ENCODE data around the gene IQGAP2.

The IQGAP2 gene

GRCh38 chr5:76439201-76439600 is 36.1 kb downstream of the IQGAP2 start:
- Mint-ChIP-seq H3K36me3 (peaks cover 41% of the 10 kb centered on the region), H3K27ac (no peak overlapping the region), H3K4me3 (no peak overlapping the region), H3K9me3 (peaks cover 27% of the 10 kb centered on the region), H3K4me1 (no peaks in the 10 kb centered on the region), H3K27me3 (no peaks in the 10 kb centered on the region)
- DNase-seq = no peak
- CTCF ChIA-PET = no interaction called here

DNA sequence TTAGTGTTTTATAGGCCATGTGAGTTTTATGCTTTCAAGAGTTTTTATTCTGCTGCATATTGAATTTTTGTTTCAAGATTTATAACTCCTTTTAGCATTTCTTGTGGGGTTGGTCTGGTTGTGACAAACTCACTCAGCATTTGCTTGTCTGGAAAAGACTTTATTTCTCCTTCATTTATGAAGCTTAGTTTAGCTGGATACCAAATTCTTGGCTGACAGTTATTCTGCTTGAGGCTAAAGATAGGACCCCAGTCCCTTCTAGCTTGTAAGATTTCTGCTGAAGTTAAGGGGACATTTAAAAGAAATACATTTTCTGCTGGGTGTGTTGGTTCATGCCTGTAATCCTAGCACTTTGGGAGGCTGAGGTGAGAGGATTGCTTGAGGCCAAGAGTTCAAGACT is 36.8 kb downstream of the IQGAP2 start:
- Mint-ChIP-seq H3K9me3 (peaks cover 27% of the 10 kb centered on the region), H3K36me3 (peaks cover 42% of the 10 kb centered on the region), H3K4me1 (no peaks in the 10 kb centered on the region), H3K27ac (no peak overlapping the region), H3K4me3 (no peak overlapping the region), H3K27me3 (no peaks in the 10 kb centered on the region)
- CTCF ChIA-PET = no interaction called here
- DNase-seq = no peak

DNA sequence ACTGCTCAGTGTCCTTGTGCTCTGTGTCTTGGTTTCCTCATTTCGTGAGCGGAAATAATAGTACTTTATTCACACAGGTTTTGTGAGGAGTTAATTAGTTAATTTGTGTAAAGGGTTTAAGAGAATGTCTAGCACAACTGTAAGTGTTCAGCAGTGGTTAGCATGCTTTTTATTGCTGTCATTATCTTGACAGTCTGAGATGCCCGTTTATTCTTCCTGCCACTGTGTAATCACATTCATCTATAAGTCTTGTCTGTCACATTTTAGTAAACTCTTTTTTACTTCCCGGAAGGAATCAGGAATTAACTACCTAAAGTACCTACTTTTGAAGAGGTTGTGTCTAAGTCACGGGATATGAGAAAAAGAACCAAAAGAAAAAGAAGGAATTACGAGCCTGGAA is 38.0 kb downstream of the IQGAP2 start:
- peaks cover 47% of the 10 kb centered on the region for H3K36me3 Mint-ChIP-seq
- no peak for DNase-seq
- CTCF ChIA-PET = no interaction called here
- H3K9me3 Mint-ChIP-seq = peaks cover 22% of the 10 kb centered on the region
- H3K4me1 Mint-ChIP-seq = no peaks in the 10 kb centered on the region
- no peak overlapping the region for H3K27ac Mint-ChIP-seq
- no peak overlapping the region for H3K4me3 Mint-ChIP-seq
- H3K27me3 Mint-ChIP-seq = no peaks in the 10 kb centered on the region

GRCh38 chr5:76441890-76442673 is 39.0 kb downstream of the IQGAP2 start:
- H3K27me3 Mint-ChIP-seq = no peaks in the 10 kb centered on the region
- H3K27ac Mint-ChIP-seq = no peak overlapping the region
- no peak overlapping the region for H3K4me3 Mint-ChIP-seq
- DNase-seq = no peak
- CTCF ChIA-PET = no interaction called here
- peaks cover 47% of the 10 kb centered on the region for H3K36me3 Mint-ChIP-seq
- H3K4me1 Mint-ChIP-seq = no peaks in the 10 kb centered on the region
- peaks cover 22% of the 10 kb centered on the region for H3K9me3 Mint-ChIP-seq

DNA sequence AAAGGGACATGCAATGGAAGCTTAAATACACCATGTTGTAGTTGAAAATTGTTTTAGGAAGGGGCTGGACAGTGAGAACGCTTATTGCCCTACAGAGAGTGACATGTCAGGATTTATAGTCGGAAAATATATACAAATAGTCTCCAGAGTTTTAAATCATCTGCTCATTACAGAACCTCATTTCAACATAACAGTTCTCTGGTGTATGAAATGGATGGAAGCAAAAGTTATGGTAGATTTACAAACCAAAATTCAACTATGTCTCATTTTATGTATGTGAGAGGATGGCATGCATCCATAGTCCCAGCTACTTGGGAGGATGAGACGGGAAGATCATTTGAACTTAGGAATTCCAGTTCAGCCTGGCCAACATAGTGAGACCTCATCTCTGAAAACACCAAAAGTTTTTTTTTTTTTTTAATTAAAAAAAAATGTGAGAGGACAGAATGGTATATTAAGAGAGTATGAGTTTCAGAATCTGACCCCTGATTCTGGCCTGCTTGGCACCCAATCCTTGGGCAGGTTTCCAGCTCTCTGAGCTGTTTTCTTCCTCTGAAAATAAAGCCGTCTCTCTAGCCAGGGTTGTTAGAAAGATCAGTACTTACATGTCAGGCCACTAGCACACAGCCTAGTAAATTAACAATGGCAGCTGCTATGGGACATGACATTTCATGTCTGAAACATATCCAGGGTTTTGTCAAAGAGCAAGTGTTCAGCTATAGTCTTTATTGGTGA is 40.1 kb downstream of the IQGAP2 start:
- H3K4me1 Mint-ChIP-seq = no peaks in the 10 kb centered on the region

DNA sequence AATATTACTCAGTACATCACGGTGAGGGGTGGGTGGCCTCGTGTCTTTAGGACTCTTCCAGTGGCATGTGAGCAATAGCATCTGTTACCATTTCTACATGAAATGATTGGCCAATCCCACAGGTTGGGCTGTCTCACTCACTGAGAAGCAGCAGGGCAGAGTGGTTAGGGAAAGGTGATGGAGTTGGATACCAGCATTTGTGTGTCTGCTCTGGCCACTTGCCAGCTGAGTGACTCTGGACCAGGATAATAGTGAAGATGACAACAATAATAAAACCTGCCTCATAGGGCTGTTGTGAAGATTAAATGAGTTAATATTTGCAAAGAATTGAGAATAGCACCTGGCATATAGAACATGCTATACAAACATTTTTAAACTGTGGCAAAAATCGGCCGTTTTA is 42.0 kb downstream of the IQGAP2 start:
- DNase-seq = no peak
- Mint-ChIP-seq H3K4me1 (peaks cover 12% of the 10 kb centered on the region), H3K36me3 (peaks cover 46% of the 10 kb centered on the region), H3K27ac (no peak overlapping the region), H3K4me3 (no peak overlapping the region), H3K27me3 (no peaks in the 10 kb centered on the region), H3K9me3 (peaks cover 2% of the 10 kb centered on the region)
- CTCF ChIA-PET = no interaction called here

More for the DNA sequence above, 40.1 kb downstream of the IQGAP2 start:
- H3K36me3 Mint-ChIP-seq = peaks cover 49% of the 10 kb centered on the region
- H3K4me3 Mint-ChIP-seq = no peak overlapping the region
- peaks cover 15% of the 10 kb centered on the region for H3K9me3 Mint-ChIP-seq
- DNase-seq = no peak
- H3K27me3 Mint-ChIP-seq = no peaks in the 10 kb centered on the region
- CTCF ChIA-PET = no interaction called here
- no peak overlapping the region for H3K27ac Mint-ChIP-seq

- peaks cover 45% of the 10 kb centered on the region for H3K36me3 Mint-ChIP-seq
- H3K4me3 Mint-ChIP-seq = no peak overlapping the region
- no peaks in the 10 kb centered on the region for H3K9me3 Mint-ChIP-seq
Observed at GRCh38 chr5:76445830-76446229, 42.7 kb downstream of the IQGAP2 start.

DNA sequence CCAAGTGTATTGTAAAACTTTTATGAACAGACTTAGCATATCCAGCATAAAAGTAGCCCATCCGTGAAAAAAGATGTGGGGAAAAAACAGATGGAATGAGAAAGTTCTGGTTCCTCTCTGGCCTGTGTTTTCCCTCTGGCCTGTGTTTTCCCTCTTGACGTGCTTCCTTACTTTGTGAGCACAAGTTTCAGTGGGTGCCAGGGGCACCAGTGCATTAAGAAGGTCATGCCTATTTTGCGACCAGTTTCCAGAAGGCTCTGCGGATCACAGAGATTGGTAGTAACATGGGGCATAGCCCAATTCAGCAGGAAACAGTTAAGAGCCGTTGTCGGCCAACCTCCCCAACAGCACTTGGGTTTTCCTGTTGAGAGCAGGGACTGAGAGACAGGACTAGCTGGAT is 43.7 kb downstream of the IQGAP2 start:
- no peak for DNase-seq
- Mint-ChIP-seq H3K27me3 (no peaks in the 10 kb centered on the region), H3K36me3 (peaks cover 44% of the 10 kb centered on the region), H3K4me3 (no peak overlapping the region), H3K4me1 (peaks cover 26% of the 10 kb centered on the region), H3K27ac (no peak overlapping the region), H3K9me3 (no peaks in the 10 kb centered on the region)
- CTCF ChIA-PET = no interaction called here

More at GRCh38 chr5:76445830-76446229, 42.7 kb downstream of the IQGAP2 start:
- Mint-ChIP-seq H3K27ac (no peak overlapping the region), H3K4me1 (peaks cover 19% of the 10 kb centered on the region), H3K27me3 (no peaks in the 10 kb centered on the region)
- DNase-seq = no peak
- CTCF ChIA-PET = no interaction called here

- CTCF ChIA-PET = interaction anchor here (0.7 to 0.9 kb wide), 2 partner anchors 72 to 1421 kb away, joined by 3 to 4 read pairs; no protein-coding TSS in a partner anchor
- H3K9me3 Mint-ChIP-seq = peaks cover 2% of the 10 kb centered on the region
- H3K27ac Mint-ChIP-seq = no peak overlapping the region
- H3K4me3 Mint-ChIP-seq = no peak overlapping the region
- no peaks in the 10 kb centered on the region for H3K27me3 Mint-ChIP-seq
- peaks cover 41% of the 10 kb centered on the region for H3K36me3 Mint-ChIP-seq
- DNase-seq = no peak
- H3K4me1 Mint-ChIP-seq = peaks cover 26% of the 10 kb centered on the region
Observed at GRCh38 chr5:76449606-76450005, 46.5 kb downstream of the IQGAP2 start.

GRCh38 chr5:76450054-76450453 is 47.0 kb downstream of the IQGAP2 start:
- Mint-ChIP-seq H3K9me3 (peaks cover 2% of the 10 kb centered on the region), H3K4me3 (no peak overlapping the region), H3K36me3 (peaks cover 38% of the 10 kb centered on the region), H3K27ac (peak overlapping the region; percentile 15), H3K27me3 (no peaks in the 10 kb centered on the region), H3K4me1 (peaks cover 26% of the 10 kb centered on the region)
- CTCF ChIA-PET = interaction anchor here (0.7 to 0.9 kb wide), 2 partner anchors 72 to 1422 kb away, joined by 3 to 4 read pairs; no protein-coding TSS in a partner anchor
- DNase-seq = no peak

- H3K27me3 Mint-ChIP-seq = no peaks in the 10 kb centered on the region
- H3K36me3 Mint-ChIP-seq = peaks cover 39% of the 10 kb centered on the region
- peaks cover 31% of the 10 kb centered on the region for H3K4me1 Mint-ChIP-seq
- no peak for DNase-seq
- CTCF ChIA-PET = no interaction called here
- H3K27ac Mint-ChIP-seq = peak overlapping the region; percentile 17
- H3K4me3 Mint-ChIP-seq = no peak overlapping the region
- peaks cover 2% of the 10 kb centered on the region for H3K9me3 Mint-ChIP-seq
Observed at GRCh38 chr5:76451031-76451701, 48.1 kb downstream of the IQGAP2 start.

GRCh38 chr5:76455531-76456133 is 52.5 kb downstream of the IQGAP2 start:
- no peak for DNase-seq
- no peak overlapping the region for H3K4me3 Mint-ChIP-seq
- no peak overlapping the region for H3K27ac Mint-ChIP-seq
- peaks cover 2% of the 10 kb centered on the region for H3K9me3 Mint-ChIP-seq
- H3K4me1 Mint-ChIP-seq = peaks cover 29% of the 10 kb centered on the region
- peaks cover 28% of the 10 kb centered on the region for H3K36me3 Mint-ChIP-seq
- CTCF ChIA-PET = no interaction called here
- H3K27me3 Mint-ChIP-seq = no peaks in the 10 kb centered on the region

- Mint-ChIP-seq H3K36me3 (peaks cover 25% of the 10 kb centered on the region), H3K9me3 (peaks cover 2% of the 10 kb centered on the region), H3K4me1 (peaks cover 23% of the 10 kb centered on the region), H3K27ac (no peak overlapping the region), H3K27me3 (no peaks in the 10 kb centered on the region), H3K4me3 (no peak overlapping the region)
- DNase-seq = no peak
- CTCF ChIA-PET = no interaction called here
Observed at GRCh38 chr5:76456258-76456657, 53.2 kb downstream of the IQGAP2 start.

Measured in activated naive CD4-positive, alpha-beta T cell treated with anti-CD3 and anti-CD28 coated beads, Interleukin-2, amount 10 ng/mL, durations not matched to agents 7 days and 5 days (primary cell).